OCI-LY3 (cell line): ENCODE results near the gene SLCO2B1.

Source experiments
- H2AFZ ChIP-seq: fragments of 200-600, 300-600 bp; shearing (Covaris generic); 2 replicates; pipeline ENCODE4 v1.6.0; 2014; ENCODE audit warnings: antibody characterized with exemption, low read depth, low read length
- H3K27ac ChIP-seq: fragments of 200-600, 300-600 bp; sonication (generic); 2 replicates; pipeline ENCODE4 v1.5.1; 2014; ENCODE audit warnings: mild to moderate bottlenecking, low read length, moderate library complexity, mixed read lengths
- H3K27me3 ChIP-seq: fragments of 200-600, 300-600 bp; sonication (generic); 2 replicates; pipeline ENCODE4 v1.6.1; 2014; ENCODE audit warnings: low read depth, low read length, mixed read lengths
- H3K36me3 ChIP-seq: fragments of 200-600, 300-600 bp; sonication (generic); replicated peaks from 2 replicates; pipeline ENCODE3; 2014; ENCODE audit warnings: low read depth, low read length, mixed read lengths
- H3K4me1 ChIP-seq: fragments of 300-600, 200-600 bp; sonication (generic); 2 replicates; pipeline ENCODE4 v1.6.1; 2014; ENCODE audit warnings: low read length, mixed read lengths
- H3K4me2 ChIP-seq: fragments of 200-600, 300-600 bp; sonication (generic); 2 replicates; pipeline ENCODE4 v1.6.1; 2014; ENCODE audit warnings: low read length, mixed read lengths
- H3K4me3 ChIP-seq: fragments of 300-600, 200-600 bp; sonication (generic); 2 replicates; pipeline ENCODE4 v1.5.1; 2014; ENCODE audit warnings: antibody characterized with exemption, mild to moderate bottlenecking, low read length, moderate library complexity
- H3K79me2 ChIP-seq: fragments of 300-600, 200-600 bp; shearing (Covaris generic); 2 replicates; pipeline ENCODE4 v1.6.1; 2014; ENCODE audit warnings: mild to moderate bottlenecking, low read length, mixed read lengths
- H3K9ac ChIP-seq: fragments of 300-600, 200-600 bp; shearing (Covaris generic); 2 replicates; pipeline ENCODE4 v1.6.0; 2014; ENCODE audit warnings: mild to moderate bottlenecking, low read length, moderate library complexity
- H3K9me3 ChIP-seq: fragments of 200-600, 300-600 bp; shearing (Covaris generic); 2 replicates; pipeline ENCODE4 v1.6.1; 2014; ENCODE audit warnings: low read length, mixed read lengths; ENCODE audit not compliant: insufficient read depth
- H4K20me1 ChIP-seq: fragments of 200-600, 300-600 bp; sonication (generic); 2 replicates; pipeline ENCODE4 v1.6.1; 2016; ENCODE audit warnings: low read length, mixed read lengths; ENCODE audit not compliant: insufficient read depth
- EZH2phosphoT487 ChIP-seq: fragments of 200-600 bp; shearing (Covaris generic); IDR thresholded peaks from 2 replicates; pipeline ENCODE4 v1.6.1; 2018; ENCODE audit warnings: antibody characterized with exemption, mixed run types, low read depth
- TF ChIP-seq, protein P1 (sequence below): fragments of 200-600, 300-600 bp; sonication (generic); IDR thresholded peaks from 2 replicates; pipeline ENCODE4 v1.5.1; 2014; ENCODE audit warnings: antibody characterized with exemption, low read length, low read depth

SLCO2B1 gene

DNA sequence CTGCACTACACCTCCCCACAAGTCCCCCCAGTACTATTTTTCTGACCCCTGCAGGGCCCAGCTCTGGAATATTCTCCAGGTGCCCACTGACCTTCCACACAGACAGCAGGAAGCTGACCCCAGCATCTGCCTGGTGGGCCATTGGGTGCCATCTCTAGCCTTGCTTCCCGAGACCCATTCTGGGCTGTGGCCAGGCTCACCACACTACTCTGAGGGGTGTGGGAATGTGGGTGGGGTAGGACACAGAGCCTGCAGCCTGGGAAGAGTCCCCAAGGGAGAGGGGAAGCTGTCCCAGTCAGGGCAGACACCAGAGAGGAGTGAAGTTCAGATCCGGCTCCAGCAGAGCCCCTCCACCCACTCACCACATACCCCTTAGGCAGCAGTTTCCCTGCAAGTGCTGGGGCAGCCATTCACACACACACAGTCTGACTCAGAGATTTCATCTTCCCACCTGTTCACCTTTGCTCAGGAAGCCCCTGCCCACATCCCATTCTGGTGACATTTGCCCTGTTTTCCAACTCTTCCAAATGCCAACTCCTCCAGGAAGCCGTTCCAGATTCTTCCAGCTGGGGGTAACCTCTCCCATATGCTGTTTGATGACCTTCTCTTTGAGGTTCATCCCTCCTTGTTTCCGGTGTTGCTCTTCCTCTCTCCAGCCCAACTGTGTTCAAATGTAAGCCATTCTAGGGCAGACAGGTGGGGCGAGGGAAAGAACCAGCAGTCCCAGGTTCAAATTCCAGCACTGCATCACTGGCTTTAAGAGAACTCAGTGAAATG, 1.9 kb downstream of the SLCO2B1 start:
- H3K4me1 ChIP-seq: peaks cover 18% of the 10 kb centered on the region
- H3K27me3 ChIP-seq: no peaks in the 10 kb centered on the region
- H3K4me3 ChIP-seq: no peak overlapping the region
- H3K9me3 ChIP-seq: no peaks in the 10 kb centered on the region
- no peaks in the 10 kb centered on the region for H3K36me3 ChIP-seq
- no peaks in the 10 kb centered on the region for H3K79me2 ChIP-seq
- TF ChIP-seq, protein P1, sequence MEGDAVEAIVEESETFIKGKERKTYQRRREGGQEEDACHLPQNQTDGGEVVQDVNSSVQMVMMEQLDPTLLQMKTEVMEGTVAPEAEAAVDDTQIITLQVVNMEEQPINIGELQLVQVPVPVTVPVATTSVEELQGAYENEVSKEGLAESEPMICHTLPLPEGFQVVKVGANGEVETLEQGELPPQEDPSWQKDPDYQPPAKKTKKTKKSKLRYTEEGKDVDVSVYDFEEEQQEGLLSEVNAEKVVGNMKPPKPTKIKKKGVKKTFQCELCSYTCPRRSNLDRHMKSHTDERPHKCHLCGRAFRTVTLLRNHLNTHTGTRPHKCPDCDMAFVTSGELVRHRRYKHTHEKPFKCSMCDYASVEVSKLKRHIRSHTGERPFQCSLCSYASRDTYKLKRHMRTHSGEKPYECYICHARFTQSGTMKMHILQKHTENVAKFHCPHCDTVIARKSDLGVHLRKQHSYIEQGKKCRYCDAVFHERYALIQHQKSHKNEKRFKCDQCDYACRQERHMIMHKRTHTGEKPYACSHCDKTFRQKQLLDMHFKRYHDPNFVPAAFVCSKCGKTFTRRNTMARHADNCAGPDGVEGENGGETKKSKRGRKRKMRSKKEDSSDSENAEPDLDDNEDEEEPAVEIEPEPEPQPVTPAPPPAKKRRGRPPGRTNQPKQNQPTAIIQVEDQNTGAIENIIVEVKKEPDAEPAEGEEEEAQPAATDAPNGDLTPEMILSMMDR: no peak
- TF ChIP-seq EZH2phosphoT487: no peak
- H4K20me1 ChIP-seq: no peaks in the 10 kb centered on the region
- no peak overlapping the region for H2AFZ ChIP-seq
- H3K27ac ChIP-seq: no peak overlapping the region
- no peak overlapping the region for H3K9ac ChIP-seq
- H3K4me2 ChIP-seq: no peak overlapping the region

DNA sequence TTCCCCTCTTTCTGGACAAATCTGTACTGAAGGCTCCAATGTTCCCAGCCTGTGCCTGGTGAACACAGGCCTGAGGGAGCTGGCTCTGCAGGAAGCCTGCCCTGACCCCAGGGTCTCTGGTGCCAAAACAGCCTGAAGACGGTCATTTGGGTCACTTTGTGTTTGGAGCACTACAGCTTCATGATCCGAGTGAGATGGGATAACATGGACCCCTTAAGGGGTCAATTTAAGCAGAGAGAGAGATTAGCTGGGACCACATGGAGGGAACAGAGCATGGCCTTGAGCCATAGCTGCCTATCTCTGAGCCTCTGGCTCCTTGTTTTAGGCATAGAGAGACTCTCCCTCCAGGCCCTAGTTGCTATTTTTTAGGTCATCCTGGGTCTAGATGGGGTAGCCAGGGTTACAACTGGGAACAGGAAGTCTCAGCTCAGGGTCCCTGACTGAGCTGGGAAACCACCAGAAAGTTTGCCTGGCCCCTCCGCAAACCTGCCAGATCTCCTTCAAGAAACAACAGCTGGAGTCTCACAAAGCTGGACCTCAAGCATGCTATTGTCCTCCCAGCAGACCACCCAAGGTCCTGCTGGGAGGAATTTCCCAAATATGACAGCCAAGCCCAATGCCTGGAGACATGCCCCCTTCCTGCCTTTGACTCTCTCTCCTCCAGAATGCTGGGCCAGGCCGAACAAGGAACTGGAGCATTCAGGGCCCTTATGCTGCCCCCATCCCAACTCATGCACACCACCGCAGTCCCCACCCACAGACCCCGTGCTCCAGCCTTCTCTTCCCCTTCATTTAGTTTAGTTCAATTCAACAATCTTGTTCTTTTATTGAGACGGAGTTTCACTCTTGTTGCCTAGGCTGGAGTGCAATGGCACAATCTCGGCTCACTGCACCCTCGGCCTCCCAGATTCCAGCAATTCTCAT, 4.0 kb downstream of the SLCO2B1 start:
- no peak for TF ChIP-seq EZH2phosphoT487
- TF ChIP-seq, protein P1: no peak
- Histone ChIP-seq H3K79me2 (no peaks in the 10 kb centered on the region), H4K20me1 (no peaks in the 10 kb centered on the region), H3K4me3 (no peak overlapping the region), H3K36me3 (no peaks in the 10 kb centered on the region), H3K9ac (no peak overlapping the region), H3K27me3 (no peaks in the 10 kb centered on the region), H3K4me1 (peaks cover 14% of the 10 kb centered on the region), H3K4me2 (peak overlapping the region; percentile 11; the same call in 1 of the 2 replicates), H3K27ac (no peak overlapping the region), H2AFZ (no peak overlapping the region), H3K9me3 (no peaks in the 10 kb centered on the region)

DNA sequence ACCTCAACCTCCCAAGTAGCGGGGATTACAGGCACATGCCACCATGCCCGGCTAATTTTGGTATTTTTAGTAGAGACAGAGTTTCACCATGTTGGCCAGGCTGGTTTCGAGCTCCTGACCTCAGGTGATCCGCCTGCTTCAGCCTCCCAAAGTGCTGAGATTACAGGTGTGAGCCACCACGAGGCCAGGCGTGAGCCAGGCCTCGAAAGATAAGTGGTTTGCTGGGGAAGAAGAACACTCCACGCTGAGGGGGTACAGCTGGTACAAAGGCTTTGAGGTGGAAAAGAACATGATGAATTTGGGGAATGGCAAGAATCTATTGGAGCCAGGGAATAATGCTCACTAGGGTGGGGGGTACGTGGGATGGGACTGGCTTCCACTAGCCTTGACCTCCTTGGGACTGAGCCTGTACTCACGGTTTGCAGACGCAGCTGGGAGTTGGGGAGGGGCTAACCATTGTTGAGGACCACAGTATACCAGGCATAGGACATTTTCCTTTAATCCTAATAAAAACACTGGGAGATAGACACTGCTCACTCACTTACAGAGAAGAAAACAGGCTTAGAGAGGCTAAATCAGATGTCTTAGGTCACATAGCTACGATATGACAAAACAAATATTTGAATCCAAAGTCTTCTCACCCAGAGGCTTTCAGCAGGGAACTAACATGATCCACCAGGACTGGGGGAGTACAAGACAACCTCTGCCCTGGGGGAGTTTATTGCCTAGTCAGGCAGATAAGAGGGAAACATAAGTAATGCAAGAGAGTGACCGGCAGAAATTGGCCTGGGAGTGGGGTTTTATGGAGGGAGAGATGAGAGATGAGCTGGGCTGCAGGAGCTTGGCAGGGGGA, 4.9 kb downstream of the SLCO2B1 start:
- H3K36me3 ChIP-seq: peaks cover 4% of the 10 kb centered on the region
- no peak overlapping the region for H3K4me3 ChIP-seq
- TF ChIP-seq EZH2phosphoT487: no peak
- TF ChIP-seq, protein P1: no peak
- H3K9ac ChIP-seq: no peak overlapping the region
- H3K27me3 ChIP-seq: no peaks in the 10 kb centered on the region
- no peak overlapping the region for H3K27ac ChIP-seq
- H3K4me2 ChIP-seq: no peak overlapping the region
- no peaks in the 10 kb centered on the region for H4K20me1 ChIP-seq
- H2AFZ ChIP-seq: no peak overlapping the region
- peaks cover 14% of the 10 kb centered on the region for H3K4me1 ChIP-seq
- H3K79me2 ChIP-seq: no peaks in the 10 kb centered on the region
- no peaks in the 10 kb centered on the region for H3K9me3 ChIP-seq
